HFF-Myc (cell line): Measurements from ENCODE around the gene FNBP1L.

Source experiments
- DNase-seq: peaks from one replicate; pipeline ENCODE4 v3.0.0-alpha.2; 2011; ENCODE audit warnings: low read depth; ENCODE audit errors: extremely low read depth
- H3K4me3 ChIP-seq: replicated peaks from 2 replicates; pipeline ENCODE4 v1.5.1; 2011; ENCODE audit warnings: low read depth, mild to moderate bottlenecking, control low read depth, low read length
- CTCF ChIP-seq: IDR thresholded peaks from 2 replicates; pipeline ENCODE4 v1.5.1; 2012; ENCODE audit warnings: mild to moderate bottlenecking, low read depth, low read length, control low read depth; ENCODE audit errors: missing control alignments

FNBP1L gene

DNA sequence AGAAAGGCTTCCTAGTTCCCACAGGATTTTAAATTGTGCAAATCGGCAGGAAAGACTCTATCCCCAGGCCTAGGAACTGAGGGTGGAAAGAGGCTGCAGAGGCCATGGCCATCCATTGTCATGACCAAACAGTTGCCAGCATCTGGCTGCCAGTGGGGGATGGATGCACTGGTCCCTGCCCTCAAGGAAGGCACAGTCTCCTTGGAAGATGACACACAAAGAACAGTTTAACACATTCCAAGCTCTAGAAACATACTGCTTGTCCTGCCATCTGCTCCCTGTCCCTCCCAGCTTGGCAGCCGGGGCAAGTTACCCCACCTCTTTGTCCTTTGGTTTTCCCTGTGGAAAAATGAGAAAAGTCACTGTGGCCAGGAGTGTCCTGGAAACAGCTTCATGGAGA, 150.5 kb downstream of the FNBP1L start:
- TF ChIP-seq CTCF = no peak
- no peak overlapping the region for H3K4me3 ChIP-seq
- DNase-seq = no peak

GRCh38 chr1:93598861-93599439, 151.0 kb downstream of the FNBP1L start:
- no peak for DNase-seq
- H3K4me3 ChIP-seq = no peak overlapping the region
- TF ChIP-seq CTCF = no peak

DNA sequence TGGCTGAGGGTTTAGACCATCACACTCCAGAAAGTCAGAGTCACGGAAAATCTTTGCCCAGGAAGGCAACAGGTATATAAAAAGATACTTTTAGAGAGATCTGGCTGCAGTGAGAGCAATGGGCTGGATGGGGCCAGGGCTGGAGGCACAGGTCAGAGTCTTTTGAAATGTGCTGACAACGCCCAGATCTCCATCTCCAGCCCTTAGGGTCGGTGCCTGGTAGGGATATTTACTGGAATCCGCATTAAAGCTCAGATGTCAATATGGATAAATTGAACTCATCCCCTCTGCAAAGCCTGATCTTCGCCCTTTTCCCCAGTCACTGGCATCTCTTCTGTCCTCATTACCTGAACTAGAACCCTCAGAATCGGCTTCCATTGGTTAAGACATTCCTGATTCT, 151.6 kb downstream of the FNBP1L start:
- no peak overlapping the region for H3K4me3 ChIP-seq
- TF ChIP-seq CTCF = no peak
- no peak for DNase-seq

GRCh38 chr1:93600663-93601062, 152.7 kb downstream of the FNBP1L start:
- no peak overlapping the region for H3K4me3 ChIP-seq
- no peak for DNase-seq
- TF ChIP-seq CTCF = no peak

GRCh38 chr1:93601686-93602085, 153.8 kb downstream of the FNBP1L start:
- DNase-seq = no peak
- TF ChIP-seq CTCF = no peak
- no peak overlapping the region for H3K4me3 ChIP-seq

DNA sequence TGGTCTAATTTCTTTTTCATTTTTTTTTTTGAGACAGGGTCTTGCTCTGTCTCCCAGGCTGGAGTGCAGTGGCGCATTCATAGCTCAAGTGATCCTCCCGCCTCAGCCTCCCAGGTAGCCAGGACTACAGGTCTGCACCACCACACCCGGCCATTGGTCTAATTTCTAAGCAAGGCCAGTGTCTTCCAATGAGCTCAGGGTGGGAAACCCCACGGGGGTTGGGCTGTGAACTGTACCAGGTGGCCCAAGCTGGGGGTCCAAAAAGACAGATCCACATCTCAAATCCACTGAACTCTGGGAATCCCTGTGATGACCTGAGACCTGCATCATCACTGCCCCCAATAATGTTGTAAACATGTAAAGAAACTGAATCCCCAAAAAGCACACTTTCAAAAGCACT, 154.2 kb downstream of the FNBP1L start:
- no peak for TF ChIP-seq CTCF
- no peak for DNase-seq
- no peak overlapping the region for H3K4me3 ChIP-seq

- no peak overlapping the region for H3K4me3 ChIP-seq
- no peak for DNase-seq
- no peak for TF ChIP-seq CTCF
Measured at GRCh38 chr1:93603106-93603505, 155.2 kb downstream of the FNBP1L start.
